ENCODE results near the gene ASXL3. TPM values are rescaled to one million over a fixed set of nuclear protein-coding genes. Genes with fewer than 3 reads are reported as not detected.

ASXL3 gene
- total and polyA plus RNA-seq, 9 of the 15 experiments (the other 6 are each of a cell fraction or from before 2014, with no cell fraction given): not detected

DNA sequence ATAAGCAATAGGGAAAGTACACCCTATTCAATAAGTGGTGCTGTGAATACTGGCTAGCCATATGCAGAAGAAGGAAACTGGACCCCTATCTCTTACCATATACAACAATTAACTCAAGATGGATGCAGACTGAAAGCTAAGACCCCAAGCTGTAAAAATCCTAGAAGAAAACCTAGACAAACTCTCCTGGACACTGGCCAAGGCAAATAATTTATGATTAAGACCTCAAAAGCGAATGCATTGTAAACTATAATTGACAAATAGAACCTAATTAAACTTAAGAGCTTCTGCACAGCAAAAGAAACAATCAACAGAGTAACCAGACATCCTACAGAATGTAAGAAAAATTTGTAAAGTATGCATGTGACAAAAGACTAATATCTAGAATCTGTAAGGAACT, 41.1 kb upstream of the ASXL3 start (continued):
- TF ChIP-seq MGA (IDR thresholded peaks at IDR 0.05): no peak
- TF ChIP-seq BCLAF1 (IDR thresholded peaks at IDR 0.05; ENCODE audit: borderline replicate concordance in 1 of 2, control insufficient read depth in 1 of 2, low read depth in 2 of 2, low read length in 1 of 2): no peak
- TF ChIP-seq SLC30A9 (CRISPR knock-in tag; IDR thresholded peaks at IDR 0.05): no peak
- TF ChIP-seq TRIM24 (IDR thresholded peaks at IDR 0.05): no peak
- TF ChIP-seq, protein P1, sequence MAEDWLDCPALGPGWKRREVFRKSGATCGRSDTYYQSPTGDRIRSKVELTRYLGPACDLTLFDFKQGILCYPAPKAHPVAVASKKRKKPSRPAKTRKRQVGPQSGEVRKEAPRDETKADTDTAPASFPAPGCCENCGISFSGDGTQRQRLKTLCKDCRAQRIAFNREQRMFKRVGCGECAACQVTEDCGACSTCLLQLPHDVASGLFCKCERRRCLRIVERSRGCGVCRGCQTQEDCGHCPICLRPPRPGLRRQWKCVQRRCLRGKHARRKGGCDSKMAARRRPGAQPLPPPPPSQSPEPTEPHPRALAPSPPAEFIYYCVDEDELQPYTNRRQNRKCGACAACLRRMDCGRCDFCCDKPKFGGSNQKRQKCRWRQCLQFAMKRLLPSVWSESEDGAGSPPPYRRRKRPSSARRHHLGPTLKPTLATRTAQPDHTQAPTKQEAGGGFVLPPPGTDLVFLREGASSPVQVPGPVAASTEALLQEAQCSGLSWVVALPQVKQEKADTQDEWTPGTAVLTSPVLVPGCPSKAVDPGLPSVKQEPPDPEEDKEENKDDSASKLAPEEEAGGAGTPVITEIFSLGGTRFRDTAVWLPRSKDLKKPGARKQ (CRISPR knock-in tag; IDR thresholded peaks at IDR 0.05): no peak
- TF ChIP-seq ZNF224 (CRISPR knock-in tag; IDR thresholded peaks at IDR 0.05): no peak
- TF ChIP-seq MITF (IDR thresholded peaks at IDR 0.05): no peak
- TF ChIP-seq, protein P2, sequence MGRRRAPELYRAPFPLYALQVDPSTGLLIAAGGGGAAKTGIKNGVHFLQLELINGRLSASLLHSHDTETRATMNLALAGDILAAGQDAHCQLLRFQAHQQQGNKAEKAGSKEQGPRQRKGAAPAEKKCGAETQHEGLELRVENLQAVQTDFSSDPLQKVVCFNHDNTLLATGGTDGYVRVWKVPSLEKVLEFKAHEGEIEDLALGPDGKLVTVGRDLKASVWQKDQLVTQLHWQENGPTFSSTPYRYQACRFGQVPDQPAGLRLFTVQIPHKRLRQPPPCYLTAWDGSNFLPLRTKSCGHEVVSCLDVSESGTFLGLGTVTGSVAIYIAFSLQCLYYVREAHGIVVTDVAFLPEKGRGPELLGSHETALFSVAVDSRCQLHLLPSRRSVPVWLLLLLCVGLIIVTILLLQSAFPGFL (CRISPR knock-in tag; IDR thresholded peaks at IDR 0.05): no peak

Data from K562 (cell line).